H1 (cell line): ENCODE data around the gene KIFBP.
"Not testable (repeated sequence)": the region's sequence is repeated elsewhere in the genome, so short reads cannot be mapped to it uniquely, and the experiment has no call there.

Experiments used
- CHD2 ChIP-seq: IDR thresholded peaks from 2 replicates; pipeline ENCODE4 v1.6.1; 2012; ENCODE audit warnings: low read length, improper control_type of control experiment
- CTCF ChIP-seq, 3 experiments: IDR thresholded peaks; 1 replicate in 2 of 3; 2 replicates in 1 of 3; pipeline versions ENCODE4 v1.5.1 to v1.6.1; 2011; ENCODE audit warnings: low read length in 3 of 3, mild to moderate bottlenecking in 3 of 3, inconsistent platforms in 2 of 3, low read depth in 1 of 3, moderate library complexity in 1 of 3; ENCODE audit not compliant: insufficient read depth in 1 of 3; ENCODE audit errors: control extremely low read depth in 1 of 3
- EZH2 ChIP-seq: fragments of 200-600 bp; sonication (generic); IDR thresholded peaks from 2 replicates; pipeline ENCODE4 v1.7.1; 2012; ENCODE audit warnings: low read depth, mild to moderate bottlenecking, moderate library complexity, low read length, inconsistent platforms; ENCODE audit not compliant: severe bottlenecking
- HDAC2 ChIP-seq, 2 experiments: fragments of 300-600 bp in 1 of 2; sonication (generic) in 1 of 2; IDR thresholded peaks; 2 replicates each; pipeline ENCODE4 v1.6.1; 2011 to 2012; ENCODE audit warnings: low read depth in 2 of 2, low read length in 2 of 2, mild to moderate bottlenecking in 2 of 2, moderate library complexity in 2 of 2, borderline replicate concordance in 1 of 2, inconsistent platforms in 1 of 2
- POLR2A ChIP-seq, 2 experiments: IDR thresholded peaks; 1 replicate in 1 of 2; 2 replicates in 1 of 2; pipeline ENCODE4 v1.6.1; 2011; ENCODE audit warnings: low read depth in 2 of 2, low read length in 2 of 2, mild to moderate bottlenecking in 2 of 2; ENCODE audit errors: control extremely low read depth in 1 of 2

- TF ChIP-seq CHD2; EZH2; POLR2A (IDR thresholded peaks at IDR 0.05; ENCODE audit: control extremely low read depth in 1 of 2, low read depth in 2 of 2, low read length in 2 of 2); CTCF (IDR thresholded peaks at IDR 0.05; ENCODE audit: control extremely low read depth in 1 of 3, insufficient read depth in 1 of 3, low read depth in 1 of 3, low read length in 3 of 3); HDAC2 (IDR thresholded peaks at IDR 0.05; ENCODE audit: borderline replicate concordance in 1 of 2, low read depth in 2 of 2, low read length in 2 of 2): not testable (repeated sequence)
These were observed 52.3 kb downstream of the KIFBP start for GRCh38 chr10:69040904-69041303.
